HG03469 (cell line): ENCODE results near the gene SLC13A3.

Experiments
- ATAC-seq: cut with Tn5 transposase; IDR thresholded peaks from one replicate; pipeline ENCODE4 v1.9.1; 2021; ENCODE audit warnings: mild to moderate bottlenecking, moderate library complexity, moderate number of reproducible peaks; ENCODE audit not compliant: unreplicated experiment

Gene SLC13A3

DNA sequence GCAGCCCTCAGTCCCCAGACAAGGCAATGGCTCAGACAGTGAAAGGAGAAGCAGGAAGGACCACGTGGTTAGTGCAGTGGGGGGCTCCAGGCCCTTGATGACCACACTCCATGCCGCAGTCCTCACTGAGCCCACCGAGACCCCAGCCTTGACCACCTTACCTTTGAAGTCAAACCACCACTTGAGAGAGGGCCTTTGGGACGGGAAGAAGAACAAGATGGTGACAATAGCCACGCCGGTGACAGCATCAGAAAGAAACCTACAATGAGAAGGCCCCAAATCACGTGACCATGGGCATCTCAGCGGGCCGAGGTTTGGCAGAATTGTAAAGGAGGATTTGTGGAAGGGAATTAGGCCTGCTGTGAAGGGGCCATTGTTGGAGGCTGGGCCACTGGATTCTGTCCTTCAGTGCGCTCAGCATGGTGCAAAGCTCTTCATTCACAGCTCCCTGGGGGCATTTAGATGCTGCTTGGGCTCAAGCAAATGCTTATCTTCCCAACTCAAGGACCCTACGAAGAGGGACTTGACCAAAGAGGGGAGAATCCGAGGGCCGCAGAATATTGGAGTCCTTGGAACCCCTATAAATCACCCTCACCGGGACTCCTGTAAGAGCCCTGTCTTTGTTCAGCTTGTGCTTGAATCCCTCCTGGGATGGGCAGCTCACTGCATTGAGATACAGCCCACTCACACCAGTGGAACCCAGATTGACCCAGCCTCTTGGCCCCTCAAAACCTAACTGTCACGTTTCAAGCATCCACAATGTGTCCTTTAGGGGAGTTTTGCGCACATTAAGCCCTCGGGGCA, 67.6 kb downstream of the SLC13A3 start:
- no peak for ATAC-seq

DNA sequence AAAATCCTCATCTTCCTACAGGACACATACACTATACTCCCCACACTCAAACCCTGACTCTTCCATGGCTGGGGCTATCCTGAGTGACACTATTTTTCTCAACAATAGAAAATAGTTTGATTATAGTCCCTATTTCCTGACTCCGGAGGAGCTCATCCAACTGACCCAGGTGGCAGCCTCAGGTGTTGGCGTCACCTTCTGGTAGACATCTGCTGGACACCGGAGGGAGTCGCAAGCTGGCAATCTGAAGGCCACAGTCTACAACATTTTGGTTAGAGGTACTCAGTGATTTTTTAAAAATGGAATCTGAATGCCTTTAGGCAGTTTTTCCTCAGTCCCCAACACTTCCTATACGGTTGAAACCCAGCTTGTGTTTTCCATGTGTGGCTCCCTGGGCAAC, 68.6 kb downstream of the SLC13A3 start:
- no peak for ATAC-seq

DNA sequence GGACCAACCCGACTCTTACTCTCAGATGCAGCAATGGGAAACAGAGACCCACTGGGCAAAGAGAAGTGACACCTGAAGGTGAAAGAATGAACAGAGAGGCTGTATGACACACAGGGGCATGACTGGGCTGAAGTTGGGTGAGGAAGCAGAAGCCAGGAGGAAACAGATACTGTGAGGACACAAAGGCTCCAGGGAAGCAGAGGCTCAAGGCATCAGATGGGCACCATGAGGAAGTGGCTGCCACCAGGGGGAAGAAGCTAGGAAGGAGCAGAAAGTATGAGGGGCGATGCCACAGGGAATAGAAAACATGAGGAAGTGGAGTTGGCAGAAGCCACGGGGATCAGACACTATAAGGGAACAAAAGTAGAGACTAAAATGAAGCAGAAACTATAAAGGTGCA, 69.9 kb downstream of the SLC13A3 start:
- no peak for ATAC-seq

- no peak for ATAC-seq
These were observed 70.5 kb downstream of the SLC13A3 start for GRCh38 chr20:46580613-46581205.

GRCh38 chr20:46578745-46579144, 72.5 kb downstream of the SLC13A3 start:
- ATAC-seq, result no peak

GRCh38 chr20:46576774-46577395, 74.4 kb downstream of the SLC13A3 start:
- no peak for ATAC-seq

DNA sequence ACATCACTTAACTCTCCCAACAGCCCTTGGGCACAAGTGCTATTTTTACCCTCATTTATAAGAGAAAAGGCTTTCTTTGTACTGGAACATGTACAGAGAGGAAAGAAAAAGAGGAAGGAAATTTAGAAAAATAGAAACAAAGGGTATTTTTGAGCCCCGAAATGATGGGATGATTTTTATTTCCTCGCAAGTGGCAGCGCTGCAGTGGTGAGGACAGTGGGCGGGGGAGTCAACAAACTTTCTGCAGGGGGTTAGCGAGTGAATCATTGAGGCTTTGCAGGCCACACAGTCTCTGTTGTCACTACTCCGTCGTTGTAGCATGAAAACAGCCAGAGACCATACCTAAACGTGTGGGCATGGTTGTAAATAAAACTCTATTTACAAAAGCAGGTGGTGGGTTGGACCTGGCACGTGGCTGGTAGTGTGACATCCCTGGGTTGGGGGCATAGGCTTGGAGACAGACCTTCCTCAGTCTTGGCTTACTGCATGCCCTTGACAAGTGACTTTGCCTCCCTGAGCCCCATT, 75.3 kb downstream of the SLC13A3 start:
- no peak for ATAC-seq

DNA sequence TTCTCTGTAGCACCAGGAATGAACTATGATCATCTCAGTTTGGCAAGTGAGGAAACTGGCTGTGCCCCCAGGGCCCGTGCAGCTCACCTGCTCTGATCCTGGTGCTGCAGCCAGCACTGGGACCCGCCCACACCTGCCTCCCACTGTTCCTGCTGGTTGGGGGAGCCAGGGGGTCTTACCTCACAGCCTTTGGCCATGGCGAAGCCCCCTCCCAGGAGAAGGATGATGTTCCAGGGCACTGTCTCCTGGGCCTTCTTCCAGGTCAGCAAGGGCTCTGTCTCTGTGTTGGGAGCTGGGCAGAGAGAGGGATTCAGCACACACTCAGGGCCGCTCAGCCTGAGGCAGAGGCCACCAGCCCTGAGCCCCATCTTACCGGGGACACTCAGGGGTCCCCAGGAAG, 75.9 kb downstream of the SLC13A3 start:
- ATAC-seq, result no peak

DNA sequence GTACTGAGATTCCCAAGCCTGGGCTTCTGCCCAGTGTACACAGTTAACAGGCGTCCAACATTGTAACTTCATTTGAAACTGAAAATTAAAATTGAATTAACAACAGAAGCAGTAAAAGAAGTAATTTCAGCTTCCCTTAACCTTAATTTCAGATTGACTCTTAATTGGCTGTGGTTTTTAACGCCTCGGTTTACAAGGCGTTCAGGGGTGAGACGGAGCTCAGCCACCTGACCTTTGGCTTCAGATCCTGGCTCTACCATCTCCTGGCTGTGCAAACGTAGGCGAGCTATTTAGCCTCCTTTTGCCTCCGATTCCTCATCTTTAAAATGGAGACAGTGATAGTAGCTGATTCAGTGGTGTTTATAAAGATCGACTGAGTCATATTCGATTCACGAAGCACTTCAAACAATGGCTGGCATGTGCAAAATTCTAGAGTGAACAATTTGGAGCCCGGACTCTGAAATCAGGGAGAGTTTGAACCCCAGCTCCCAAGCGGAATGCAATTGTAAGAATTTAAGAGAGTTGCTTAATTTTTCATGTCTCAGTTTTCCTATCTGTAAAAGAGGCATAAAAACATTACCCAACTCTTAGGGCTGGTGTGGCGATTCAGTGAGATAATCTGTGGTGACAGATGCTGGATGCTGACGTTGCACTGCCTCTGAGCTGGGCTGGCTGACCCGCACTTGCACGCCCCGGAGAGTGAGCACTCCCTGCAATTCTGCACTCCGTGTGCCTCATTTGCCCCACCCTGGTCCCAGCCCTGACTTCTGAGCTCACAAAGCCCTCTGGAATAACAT, 77.3 kb downstream of the SLC13A3 start:
- ATAC-seq, result no peak

DNA sequence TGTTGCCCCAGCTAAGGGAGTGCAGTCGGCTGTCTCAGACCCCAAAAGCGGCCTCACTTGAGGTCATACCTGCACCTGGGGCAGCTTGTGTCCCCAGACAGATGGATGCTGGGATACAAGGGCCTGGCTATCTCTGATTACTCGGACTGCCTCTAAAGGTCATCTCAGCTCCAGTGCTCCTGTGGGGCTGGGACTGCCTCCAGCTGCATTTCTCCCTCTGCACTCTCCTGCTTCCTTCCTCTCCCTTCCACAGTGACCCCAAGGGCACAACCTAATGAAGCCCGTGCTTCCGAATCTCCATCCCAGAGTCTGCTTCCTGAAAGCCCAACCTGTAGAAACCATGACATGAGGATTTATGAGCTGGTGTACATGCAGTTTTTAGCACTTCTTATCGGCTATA, 78.0 kb downstream of the SLC13A3 start:
- ATAC-seq, result no peak

- no peak for ATAC-seq
These were observed 78.5 kb downstream of the SLC13A3 start for GRCh38 chr20:46572790-46573189.

DNA sequence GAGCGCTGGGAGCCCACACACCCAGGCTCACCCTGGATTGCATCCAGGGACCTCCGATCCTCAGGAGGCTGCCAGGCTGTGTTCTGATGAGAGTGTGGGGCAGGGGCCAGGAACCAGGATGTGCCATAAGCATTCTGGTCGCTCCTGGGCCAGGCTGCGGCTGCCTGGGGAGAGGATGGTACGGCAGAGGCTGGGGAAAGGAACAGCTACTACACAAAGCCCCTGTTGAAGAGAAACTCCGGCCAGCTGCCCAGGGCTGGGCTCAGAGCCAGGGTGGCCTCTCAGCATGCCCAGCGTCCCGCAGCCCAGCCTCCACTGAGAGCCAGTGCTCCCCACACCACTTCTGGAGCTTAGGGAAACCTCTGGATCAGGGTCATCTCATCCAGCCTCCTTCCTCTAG, 79.1 kb downstream of the SLC13A3 start:
- ATAC-seq, result no peak

DNA sequence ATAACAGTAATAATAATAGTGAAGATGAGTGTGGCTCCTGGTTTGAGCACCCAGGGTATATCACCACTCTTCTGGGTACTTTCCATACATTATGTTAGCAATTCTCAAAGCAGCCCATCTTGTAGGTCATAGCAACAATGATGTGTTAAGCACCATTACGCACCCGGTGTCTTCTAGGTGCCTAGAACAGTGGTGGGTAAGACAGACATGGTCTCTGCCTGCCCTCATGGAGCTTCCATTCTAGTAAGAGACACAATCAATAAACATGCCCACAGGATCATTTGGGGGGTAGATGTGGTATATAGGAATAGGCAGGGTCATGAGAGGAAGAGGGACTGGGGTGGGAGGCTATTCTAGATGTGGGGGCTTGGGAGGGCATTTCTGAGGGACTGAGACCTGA, 79.8 kb downstream of the SLC13A3 start:
- no peak for ATAC-seq

GRCh38 chr20:46570956-46571355, 80.3 kb downstream of the SLC13A3 start:
- ATAC-seq, result no peak

DNA sequence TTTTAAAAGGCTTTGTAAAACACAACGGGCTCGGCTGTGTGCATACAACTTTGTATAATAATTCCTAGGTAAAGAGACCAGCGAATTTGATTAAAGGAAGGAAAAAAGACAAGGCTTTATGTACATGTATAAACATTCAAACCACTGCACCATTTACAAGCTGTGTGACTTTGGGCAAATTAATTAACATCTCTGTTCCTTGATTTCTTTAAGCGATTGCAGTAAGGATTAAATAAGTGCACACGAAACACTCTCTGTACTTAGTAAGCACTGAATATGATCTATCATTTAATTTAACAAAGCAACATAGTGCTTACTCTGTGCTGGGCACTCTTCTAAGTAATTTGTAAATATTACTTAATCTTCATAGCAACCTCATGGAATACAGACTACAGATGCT, 81.3 kb downstream of the SLC13A3 start:
- ATAC-seq, result no peak

GRCh38 chr20:46568570-46569129, 82.6 kb downstream of the SLC13A3 start:
- ATAC-seq, result no peak

DNA sequence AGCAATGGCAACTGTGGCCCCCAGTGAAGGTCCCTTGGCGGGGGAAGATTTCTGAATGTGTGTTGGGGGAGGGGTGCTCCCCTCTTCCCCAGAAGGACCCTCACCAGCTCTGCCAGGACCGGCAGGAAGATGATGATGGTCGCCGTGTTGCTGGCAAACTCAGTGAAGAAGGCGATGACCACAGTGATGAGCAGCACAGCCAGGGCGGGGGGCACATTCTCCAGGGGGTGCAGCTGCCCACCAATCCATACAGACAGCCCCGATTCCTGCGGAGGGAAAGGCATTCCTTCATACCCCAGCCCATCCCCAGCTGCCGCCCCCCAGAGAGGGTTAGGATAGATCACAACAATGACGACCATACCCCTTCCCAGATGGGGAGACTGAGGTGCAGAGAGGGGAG, 85.1 kb downstream of the SLC13A3 start:
- ATAC-seq, result no peak

GRCh38 chr20:46564241-46564957, 86.9 kb downstream of the SLC13A3 start:
- no peak for ATAC-seq

DNA sequence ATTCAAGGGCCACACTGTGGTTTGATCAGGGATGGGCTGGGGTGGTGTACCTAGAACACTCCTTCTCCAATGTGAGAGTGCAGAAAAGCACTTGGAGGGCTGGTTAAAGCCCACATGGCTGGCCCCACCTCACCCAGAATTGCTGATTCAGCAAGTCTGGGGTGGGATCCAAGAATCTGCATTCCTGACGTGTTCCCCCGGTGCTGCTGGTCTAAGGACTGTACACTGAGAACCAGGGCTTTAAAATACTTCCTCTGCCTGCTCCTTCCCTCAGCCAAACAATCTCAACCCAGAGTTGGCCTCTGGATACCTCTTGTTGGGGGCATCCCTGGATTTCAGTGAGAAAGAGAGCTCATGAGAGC, 87.4 kb downstream of the SLC13A3 start:
- ATAC-seq, result no peak

GRCh38 chr20:46563170-46563859, 87.9 kb downstream of the SLC13A3 start:
- no peak for ATAC-seq
